SU-DHL-6 (cell line): ENCODE measurements around the gene PTPRA.

Experiments used
- H2AFZ ChIP-seq: fragments of 200-600 bp; sonication (generic); 2 replicates; pipeline ENCODE4 v1.6.1; 2014; ENCODE audit warnings: low read depth, mild to moderate bottlenecking, moderate library complexity, mixed read lengths, antibody characterized with exemption, low read length; ENCODE audit not compliant: severe bottlenecking
- H3F3A ChIP-seq: fragments of 200-600 bp; shearing (Covaris generic); 2 replicates; pipeline ENCODE4 v1.6.0; 2016; ENCODE audit warnings: antibody characterized with exemption, mild to moderate bottlenecking; ENCODE audit not compliant: insufficient read depth
- H3K27ac ChIP-seq: fragments of 200-600 bp; sonication (generic); 2 replicates; pipeline ENCODE4 v1.5.1; 2016; ENCODE audit warnings: low read depth, mild to moderate bottlenecking, low read length, moderate library complexity, mixed read lengths
- H3K27me3 ChIP-seq: fragments of 200-600 bp; sonication (generic), shearing (Covaris generic); 2 replicates; pipeline ENCODE4 v1.6.0; 2014; ENCODE audit warnings: mild to moderate bottlenecking, low read length
- H3K36me3 ChIP-seq: fragments of 200-600 bp; sonication (generic); 2 replicates; pipeline ENCODE4 v1.6.1; 2014; ENCODE audit warnings: mild to moderate bottlenecking, low read length, mixed read lengths
- H3K4me2 ChIP-seq: fragments of 300-600, 200-600 bp; shearing (Covaris generic), sonication (generic); 2 replicates; pipeline ENCODE4 v1.6.0; 2014; ENCODE audit warnings: low read length, low read depth, mild to moderate bottlenecking; ENCODE audit not compliant: poor library complexity, severe bottlenecking
- H3K4me3 ChIP-seq: fragments of 200-600 bp; sonication (generic); 2 replicates; pipeline ENCODE4 v1.5.1; 2014; ENCODE audit warnings: antibody characterized with exemption, low read length, mild to moderate bottlenecking, mixed read lengths; ENCODE audit not compliant: insufficient read depth, poor library complexity, severe bottlenecking
- H3K79me2 ChIP-seq: fragments of 200-600 bp; sonication (generic); 2 replicates; pipeline ENCODE4 v1.6.1; 2014; ENCODE audit warnings: mild to moderate bottlenecking, low read length, moderate library complexity; ENCODE audit not compliant: insufficient read depth
- H3K9ac ChIP-seq: fragments of 200-600 bp; sonication (generic); 2 replicates; pipeline ENCODE4 v1.7.0; 2014; ENCODE audit warnings: mild to moderate bottlenecking, low read length
- H3K9me2 ChIP-seq: fragments of 200-600 bp; sonication (generic); replicated peaks from 2 replicates; pipeline ENCODE4 v1.6.1; 2014; ENCODE audit warnings: low read length; ENCODE audit not compliant: insufficient read depth
- H3K9me3 ChIP-seq: fragments of 200-600 bp; sonication (generic); 2 replicates; pipeline ENCODE4 v1.6.1; 2014; ENCODE audit warnings: low read length, mixed read lengths; ENCODE audit not compliant: insufficient read depth
- H4K20me1 ChIP-seq: fragments of 200-600 bp; sonication (generic); 2 replicates; pipeline ENCODE4 v1.6.1; 2014; ENCODE audit warnings: low read depth, mild to moderate bottlenecking, antibody characterized with exemption, low read length, moderate library complexity, mixed read lengths
- CTCF ChIP-seq: fragments of 200-600 bp; sonication (generic); IDR thresholded peaks from one replicate; pipeline ENCODE4 v1.5.1; 2017; ENCODE audit warnings: antibody characterized with exemption, mild to moderate bottlenecking, low read length, moderate library complexity; ENCODE audit not compliant: insufficient read depth, poor library complexity, severe bottlenecking
- EZH2phosphoT487 ChIP-seq: fragments of 200-600 bp; sonication (generic), shearing (Covaris generic); conservative IDR thresholded peaks from 2 replicates; pipeline ENCODE4 v1.6.1; 2018; ENCODE audit warnings: mild to moderate bottlenecking, antibody characterized with exemption, low read length, moderate library complexity, mixed read lengths

Gene PTPRA

GRCh38 chr20:2903686-2904085 lies 30.4 kb downstream of the PTPRA start:
- no peak overlapping the region for H3K27ac ChIP-seq
- H3K9me2 ChIP-seq, result no peaks in the 10 kb centered on the region
- no peaks in the 10 kb centered on the region for H3K9me3 ChIP-seq
- H4K20me1 ChIP-seq, result no peaks in the 10 kb centered on the region
- H3K79me2 ChIP-seq, result peaks cover 71% of the 10 kb centered on the region
- peaks cover 3% of the 10 kb centered on the region; the same call in 1 of the 2 replicates for H3F3A ChIP-seq
- no peak overlapping the region for H2AFZ ChIP-seq
- no peak overlapping the region for H3K4me2 ChIP-seq
- H3K27me3 ChIP-seq, result no peaks in the 10 kb centered on the region
- no peak overlapping the region for H3K9ac ChIP-seq
- H3K4me3 ChIP-seq, result no peak overlapping the region
- no peaks in the 10 kb centered on the region for H3K36me3 ChIP-seq
- TF ChIP-seq CTCF, result no peak
- TF ChIP-seq EZH2phosphoT487, result no peak

DNA sequence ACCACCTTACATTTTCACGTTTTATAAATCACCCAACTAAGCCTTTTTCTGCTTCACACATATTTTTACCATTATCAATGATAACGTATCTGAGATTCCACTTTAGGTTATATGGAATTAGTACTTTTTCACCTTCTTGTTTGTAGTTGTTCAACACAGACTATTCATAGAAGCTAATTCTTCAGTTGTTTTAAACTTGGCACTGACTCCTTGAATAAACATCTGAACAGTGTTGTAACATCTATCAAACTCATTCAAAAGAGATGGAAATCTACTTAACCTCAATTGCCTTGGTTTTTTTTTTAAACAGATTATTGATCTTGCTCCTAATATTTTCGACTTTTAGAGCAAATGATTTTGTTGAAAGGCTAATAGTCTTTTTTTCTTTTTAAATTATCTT lies 34.2 kb downstream of the PTPRA start:
- no peak overlapping the region for H3K9ac ChIP-seq
- H3K4me3 ChIP-seq, result no peak overlapping the region
- H3K27ac ChIP-seq, result no peak overlapping the region
- H3K27me3 ChIP-seq, result no peaks in the 10 kb centered on the region
- TF ChIP-seq CTCF (no peak), EZH2phosphoT487 (no peak)
- peaks cover 2% of the 10 kb centered on the region; the same call in 1 of the 2 replicates for H3K36me3 ChIP-seq
- no peaks in the 10 kb centered on the region for H3K9me3 ChIP-seq
- H3K4me2 ChIP-seq, result no peak overlapping the region
- H3K79me2 ChIP-seq, result peaks cover 43% of the 10 kb centered on the region
- no peaks in the 10 kb centered on the region for H3K9me2 ChIP-seq
- no peaks in the 10 kb centered on the region for H4K20me1 ChIP-seq
- peaks cover 3% of the 10 kb centered on the region; the same call in 1 of the 2 replicates for H3F3A ChIP-seq
- no peak overlapping the region for H2AFZ ChIP-seq

GRCh38 chr20:2909953-2910352 lies 36.7 kb downstream of the PTPRA start:
- Histone ChIP-seq H3K4me3 (no peak overlapping the region), H3K79me2 (peaks cover 26% of the 10 kb centered on the region), H3K4me2 (no peak overlapping the region), H4K20me1 (no peaks in the 10 kb centered on the region), H2AFZ (no peak overlapping the region), H3K27ac (no peak overlapping the region), H3K9me2 (no peaks in the 10 kb centered on the region), H3K27me3 (no peaks in the 10 kb centered on the region), H3K9me3 (no peaks in the 10 kb centered on the region), H3K9ac (no peak overlapping the region), H3F3A (peaks cover 3% of the 10 kb centered on the region; the same call in 1 of the 2 replicates), H3K36me3 (peaks cover 2% of the 10 kb centered on the region; the same call in 1 of the 2 replicates)
- TF ChIP-seq EZH2phosphoT487 (no peak), CTCF (no peak)
